NCI-H1105 treated with DMSO at 0.1 percent for 48 hours (cell line): ENCODE data around the gene MPP7.

Experiments
- DNase-seq: peaks from one replicate; lab custom pipeline; 2025; lab: John Stamatoyannopoulos, UW

The MPP7 gene

DNA sequence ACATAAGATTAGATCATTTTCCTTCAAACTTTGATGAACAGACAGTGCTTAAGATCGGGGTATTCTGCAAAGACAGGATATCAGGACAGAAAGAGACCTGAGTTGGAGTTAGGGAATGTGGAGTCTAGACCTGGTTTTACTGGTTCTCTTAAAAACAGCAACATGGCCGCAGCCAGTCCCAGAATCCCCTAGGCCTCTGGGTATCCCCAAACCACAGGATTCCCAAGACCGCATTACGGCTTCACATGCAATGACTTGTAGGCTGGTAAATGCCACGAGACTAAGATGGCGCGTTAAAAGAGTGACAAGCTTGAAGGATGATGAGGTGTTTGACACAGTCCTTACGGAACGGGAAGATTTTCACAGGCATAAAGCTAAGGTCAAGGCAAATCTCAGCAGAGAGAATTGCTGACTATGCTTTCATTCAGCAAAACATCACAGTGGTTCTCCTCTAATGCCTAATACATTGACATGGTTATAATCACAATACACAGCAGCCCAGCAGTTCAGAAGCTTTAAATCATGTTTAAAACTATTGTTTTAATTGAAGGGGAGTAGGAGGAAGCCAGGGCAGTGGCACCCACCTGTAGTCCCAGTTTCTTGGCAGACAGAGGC lies 32.9 kb downstream of the MPP7 start:
- DNase-seq: no peak

DNA sequence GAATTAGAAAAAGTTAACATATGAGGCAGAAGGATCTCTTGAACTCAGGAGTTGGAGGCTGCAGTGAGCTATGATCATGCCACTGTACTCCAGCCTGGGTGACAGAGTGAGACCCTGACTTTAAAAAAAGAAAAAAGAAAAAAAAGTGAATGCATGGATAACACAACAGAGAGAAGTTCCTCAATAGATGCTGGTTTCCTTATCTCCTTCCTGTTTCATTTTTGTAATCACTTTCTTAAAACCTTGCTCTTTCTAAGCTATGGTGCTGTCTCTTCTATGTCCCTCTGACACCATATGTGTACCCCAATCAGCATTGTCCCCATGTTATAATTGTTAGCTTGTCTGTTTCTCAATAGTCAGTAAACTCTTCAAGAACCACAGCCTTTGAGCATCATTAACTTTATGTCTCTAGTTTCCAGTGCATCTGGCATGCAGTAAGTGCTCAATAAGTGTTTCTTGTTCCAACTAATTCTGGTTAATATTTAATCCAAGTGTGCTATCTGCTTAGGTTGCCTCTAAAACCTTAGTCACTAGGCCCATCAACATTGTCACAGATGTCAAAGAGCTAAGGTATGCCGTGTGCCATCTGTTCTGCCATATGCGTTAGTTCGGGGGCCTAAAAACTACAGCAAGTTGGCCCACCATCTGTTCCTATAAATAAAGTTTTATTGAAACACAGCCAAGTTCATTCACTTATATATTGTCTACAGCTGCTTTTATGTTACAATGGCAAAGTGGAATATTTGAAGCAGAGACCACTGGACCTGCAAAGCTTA lies 36.2 kb downstream of the MPP7 start:
- no peak for DNase-seq

DNA sequence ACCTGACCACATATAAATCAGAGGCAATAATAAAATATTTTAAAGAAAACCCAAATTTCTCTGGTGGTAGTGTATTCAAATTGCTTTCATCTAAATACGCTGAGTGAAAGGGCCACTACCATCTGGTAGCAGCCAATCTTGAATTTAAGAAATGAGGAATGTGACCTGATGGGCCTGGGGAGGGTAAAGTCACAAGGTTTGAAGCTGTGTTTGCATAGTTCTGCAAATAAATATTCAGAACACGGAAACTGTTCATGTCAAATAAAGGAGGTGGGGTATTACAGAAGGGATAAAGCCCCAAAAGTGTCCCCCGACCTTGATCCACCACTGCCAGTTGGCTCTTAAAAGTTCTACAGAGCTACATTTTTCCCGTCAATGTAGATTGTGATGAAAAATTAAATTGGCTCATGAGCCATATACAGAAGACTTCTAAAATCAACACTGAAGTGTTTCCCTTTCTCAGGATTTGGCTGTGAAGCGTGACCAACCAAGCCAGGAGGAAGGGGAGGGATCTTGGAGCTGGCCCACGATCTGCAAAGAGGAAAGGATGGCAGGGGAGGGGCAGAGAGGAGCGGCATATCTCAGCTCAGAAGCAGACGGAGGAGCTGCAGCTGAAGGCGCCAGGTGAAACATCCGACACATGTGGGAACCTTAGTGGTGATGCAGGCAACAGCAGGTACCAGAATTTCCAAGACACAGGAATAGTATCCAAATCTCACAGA lies 39.6 kb downstream of the MPP7 start:
- DNase-seq: no peak

DNA sequence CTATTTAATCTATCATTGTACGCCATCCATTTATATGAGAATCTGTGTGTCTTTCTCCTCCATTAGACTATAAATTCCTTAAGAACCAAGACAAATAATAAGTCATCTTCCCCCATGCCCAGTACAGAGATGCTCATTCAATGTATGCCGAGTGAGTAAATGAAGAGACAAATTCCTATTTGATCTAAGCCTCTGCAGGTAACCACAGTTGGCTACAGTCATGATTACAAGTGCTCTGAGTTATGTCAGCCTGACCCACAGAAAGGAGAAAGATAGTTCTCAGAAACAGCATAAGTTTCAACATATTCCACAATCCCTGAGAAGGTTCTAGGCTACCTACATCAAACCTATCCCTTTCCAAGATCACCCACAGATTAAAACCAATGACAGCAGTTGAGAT lies 46.1 kb downstream of the MPP7 start:
- no peak for DNase-seq

DNA sequence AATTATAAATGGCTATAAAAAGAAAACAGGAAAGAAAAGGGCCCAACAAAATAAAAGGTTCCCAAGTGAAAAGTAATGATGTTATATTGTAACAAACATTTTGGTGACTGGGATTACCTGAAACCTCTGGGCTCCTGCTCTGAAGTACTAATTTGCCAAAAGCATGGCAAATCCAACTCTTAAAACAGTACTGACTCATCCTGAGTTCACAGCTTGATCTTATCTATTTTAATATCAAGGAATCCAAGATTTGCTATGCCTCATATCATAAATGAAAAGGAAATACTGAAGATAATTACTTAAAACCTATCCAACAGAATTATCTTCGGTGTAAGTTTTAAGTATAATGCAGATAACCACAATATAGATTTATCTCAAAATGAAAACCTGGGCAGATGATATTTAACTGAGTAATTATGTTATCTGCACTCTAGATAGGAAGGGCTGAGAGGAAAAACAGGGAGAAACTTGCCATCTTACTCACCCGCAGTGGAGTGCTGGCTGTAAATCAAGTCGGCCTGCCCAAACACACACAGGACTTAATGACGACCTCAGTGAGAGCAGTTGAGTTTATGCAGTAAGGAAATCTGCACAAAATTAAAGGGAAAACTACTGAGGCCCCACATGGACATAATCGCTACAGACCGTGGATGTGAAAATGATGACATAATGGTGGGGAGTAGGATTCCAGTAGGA lies 48.4 kb downstream of the MPP7 start:
- DNase-seq: no peak

DNA sequence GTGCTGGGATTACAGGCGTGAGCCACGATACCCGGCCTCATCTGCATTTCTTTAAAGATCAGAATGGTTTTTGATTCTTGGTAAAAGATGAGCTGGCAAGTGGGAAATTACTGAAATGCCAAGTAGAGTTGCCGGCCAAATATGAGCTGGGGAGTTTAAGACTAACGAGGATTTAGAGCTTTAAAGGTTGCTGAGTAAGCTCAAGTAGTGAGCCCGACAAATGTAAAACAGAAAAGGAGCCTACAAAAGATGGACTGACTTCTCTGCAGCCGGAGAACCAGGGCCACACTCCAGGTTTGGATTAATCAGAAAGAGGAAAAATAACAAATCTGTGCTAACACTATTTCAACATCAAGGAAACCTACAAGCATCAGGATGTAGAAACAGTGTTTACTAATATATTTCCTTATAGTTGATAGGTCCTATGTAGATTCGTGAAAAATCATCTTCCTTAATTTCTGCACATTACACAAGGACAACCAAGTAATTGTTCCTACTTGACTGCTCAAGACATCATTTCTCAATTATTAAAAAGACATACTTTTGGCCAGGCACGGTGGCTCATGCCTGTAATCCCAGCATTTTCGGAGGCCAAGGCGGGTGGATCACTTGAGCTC lies 49.6 kb downstream of the MPP7 start:
- no peak for DNase-seq
